ENCODE measurements around the gene ABCG2. TPM values are rescaled to one million over a fixed set of nuclear protein-coding genes. Genes with fewer than 3 reads are reported as not detected.

ABCG2 gene
- total RNA-seq, 2 donors from 2014 or later: 0.31 to 4.0 TPM

DNA sequence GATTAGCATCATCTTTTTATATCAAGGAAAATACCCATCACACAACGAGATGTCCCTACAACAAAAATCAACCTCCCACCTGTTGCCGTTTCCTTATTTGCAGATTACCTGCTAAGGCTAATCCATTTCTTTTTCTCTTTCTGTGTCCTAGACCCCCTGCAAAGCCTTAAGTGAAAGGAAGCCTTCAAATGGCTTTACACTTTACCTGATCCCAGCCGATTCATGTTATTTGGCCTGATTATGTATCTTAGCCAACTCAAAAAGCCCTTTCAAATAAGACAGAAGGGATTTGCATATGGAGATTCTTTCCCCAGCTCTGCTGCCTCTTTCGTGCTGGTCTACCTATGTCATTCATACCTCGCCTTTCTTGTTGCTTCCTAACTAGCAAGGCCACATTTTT, 14.4 kb downstream of the ABCG2 start:
- Mint-ChIP-seq H3K4me1 (peaks cover 30% of the 10 kb centered on the region), H3K4me3 (no peak overlapping the region), H3K9me3 (no peaks in the 10 kb centered on the region), H3K27ac (peak overlapping the region; percentile 24), H3K36me3 (ENCODE audit: low read depth) (no peaks in the 10 kb centered on the region), H3K27me3 (ENCODE audit: insufficient read depth) (no peaks in the 10 kb centered on the region)
- peaks cover 12% of the 10 kb centered on the region for H3K4me1 ChIP-seq (ENCODE audit: control insufficient read depth, insufficient read depth, low read length)
- no peak overlapping the region for H3K9ac ChIP-seq (ENCODE audit: extremely low read depth, low read length, poor library complexity, severe bottlenecking)
- WGBS, 2 experiments (ENCODE audit: insufficient coverage in 1 of 2, insufficient read length in 1 of 2): 64 to 83% methylated on average over 2 to 5 of the region's 5 CpGs
- H3K27ac ChIP-seq (ENCODE audit: low read depth, low read length): no peak overlapping the region
- no peak overlapping the region for H3K4me3 ChIP-seq (ENCODE audit: low read length)
- H3K9me3 ChIP-seq (ENCODE audit: control insufficient read depth, low read length): no peaks in the 10 kb centered on the region
- TF ChIP-seq, protein P1, sequence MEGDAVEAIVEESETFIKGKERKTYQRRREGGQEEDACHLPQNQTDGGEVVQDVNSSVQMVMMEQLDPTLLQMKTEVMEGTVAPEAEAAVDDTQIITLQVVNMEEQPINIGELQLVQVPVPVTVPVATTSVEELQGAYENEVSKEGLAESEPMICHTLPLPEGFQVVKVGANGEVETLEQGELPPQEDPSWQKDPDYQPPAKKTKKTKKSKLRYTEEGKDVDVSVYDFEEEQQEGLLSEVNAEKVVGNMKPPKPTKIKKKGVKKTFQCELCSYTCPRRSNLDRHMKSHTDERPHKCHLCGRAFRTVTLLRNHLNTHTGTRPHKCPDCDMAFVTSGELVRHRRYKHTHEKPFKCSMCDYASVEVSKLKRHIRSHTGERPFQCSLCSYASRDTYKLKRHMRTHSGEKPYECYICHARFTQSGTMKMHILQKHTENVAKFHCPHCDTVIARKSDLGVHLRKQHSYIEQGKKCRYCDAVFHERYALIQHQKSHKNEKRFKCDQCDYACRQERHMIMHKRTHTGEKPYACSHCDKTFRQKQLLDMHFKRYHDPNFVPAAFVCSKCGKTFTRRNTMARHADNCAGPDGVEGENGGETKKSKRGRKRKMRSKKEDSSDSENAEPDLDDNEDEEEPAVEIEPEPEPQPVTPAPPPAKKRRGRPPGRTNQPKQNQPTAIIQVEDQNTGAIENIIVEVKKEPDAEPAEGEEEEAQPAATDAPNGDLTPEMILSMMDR (conservative IDR thresholded peaks at IDR 0.05): no peak
- no peaks in the 10 kb centered on the region for H3K36me3 ChIP-seq (ENCODE audit: control insufficient read depth, insufficient read depth, low read length)
- no peak for DNase-seq
- no peaks in the 10 kb centered on the region for H3K27me3 ChIP-seq (ENCODE audit: control insufficient read depth, insufficient read depth, low read length, poor library complexity, severe bottlenecking)

DNA sequence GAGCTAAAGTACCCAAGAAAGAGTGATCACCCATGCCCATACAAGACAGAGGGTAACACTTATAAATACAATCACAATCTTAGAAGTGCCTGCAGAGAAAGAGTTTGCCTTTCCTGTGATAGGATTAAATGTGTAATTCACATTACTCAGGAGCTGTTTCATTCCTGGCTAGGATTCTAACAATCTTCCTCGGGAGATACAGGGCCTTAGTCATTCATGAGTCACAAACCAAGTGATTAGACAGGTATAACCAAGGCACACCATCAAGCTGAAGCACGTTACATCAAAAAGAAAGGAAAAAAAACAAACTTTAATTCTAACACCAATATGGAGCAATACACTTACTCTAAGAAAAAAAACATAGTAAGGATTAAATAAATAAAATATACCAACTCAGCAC, 14.9 kb downstream of the ABCG2 start:
- Histone ChIP-seq H3K36me3 (ENCODE audit: control insufficient read depth, insufficient read depth, low read length) (no peaks in the 10 kb centered on the region), H3K27me3 (ENCODE audit: control insufficient read depth, insufficient read depth, low read length, poor library complexity, severe bottlenecking) (no peaks in the 10 kb centered on the region), H3K27ac (ENCODE audit: low read depth, low read length) (no peak overlapping the region), H3K4me3 (ENCODE audit: low read length) (no peak overlapping the region), H3K9me3 (ENCODE audit: control insufficient read depth, low read length) (no peaks in the 10 kb centered on the region), H3K9ac (ENCODE audit: extremely low read depth, low read length, poor library complexity, severe bottlenecking) (no peak overlapping the region), H3K4me1 (ENCODE audit: control insufficient read depth, insufficient read depth, low read length) (peaks cover 12% of the 10 kb centered on the region)
- 75 to 94% methylated on average over 1 to 2 of the region's 2 CpGs for WGBS, 2 experiments (ENCODE audit: insufficient coverage in 1 of 2, insufficient read length in 1 of 2)
- Mint-ChIP-seq H3K9me3 (no peaks in the 10 kb centered on the region), H3K4me1 (peaks cover 26% of the 10 kb centered on the region), H3K36me3 (ENCODE audit: low read depth) (no peaks in the 10 kb centered on the region), H3K4me3 (no peak overlapping the region), H3K27ac (no peak overlapping the region), H3K27me3 (ENCODE audit: insufficient read depth) (no peaks in the 10 kb centered on the region)
- TF ChIP-seq, protein P1 (conservative IDR thresholded peaks at IDR 0.05): no peak
- no peak for DNase-seq

DNA sequence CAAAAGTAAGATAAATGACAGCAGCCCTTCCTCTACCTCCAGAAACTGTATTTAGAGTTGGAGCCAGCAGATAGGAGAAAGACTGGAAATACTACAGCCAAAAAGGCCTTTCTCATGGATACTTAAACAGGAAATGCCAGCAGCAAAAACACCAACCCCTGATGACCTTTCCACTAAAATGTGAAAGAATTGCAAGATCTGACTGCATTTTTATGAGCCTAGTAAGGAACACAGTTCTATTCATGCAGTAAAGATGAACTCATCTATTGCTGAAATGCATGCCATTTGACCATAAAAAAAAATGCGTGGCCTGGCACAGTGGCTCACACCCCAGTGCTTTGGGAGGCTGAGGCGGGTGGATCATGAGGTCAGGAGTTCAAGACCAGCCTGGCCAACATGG, 19.9 kb downstream of the ABCG2 start:
- no peak overlapping the region for H3K4me3 Mint-ChIP-seq
- H3K27me3 ChIP-seq (ENCODE audit: control insufficient read depth, insufficient read depth, low read length, poor library complexity, severe bottlenecking): no peaks in the 10 kb centered on the region
- H3K9me3 Mint-ChIP-seq: no peaks in the 10 kb centered on the region
- no peak overlapping the region for H3K9ac ChIP-seq (ENCODE audit: extremely low read depth, low read length, poor library complexity, severe bottlenecking)
- TF ChIP-seq, protein P1 (conservative IDR thresholded peaks at IDR 0.05): no peak
- H3K36me3 ChIP-seq (ENCODE audit: control insufficient read depth, insufficient read depth, low read length): no peaks in the 10 kb centered on the region
- WGBS, 2 experiments (ENCODE audit: insufficient coverage in 1 of 2, insufficient read length in 1 of 2): 96 to 100% methylated on average over 1 to 2 of the region's 2 CpGs
- no peaks in the 10 kb centered on the region for H3K27me3 Mint-ChIP-seq (ENCODE audit: insufficient read depth)
- H3K4me3 ChIP-seq (ENCODE audit: low read length): no peak overlapping the region
- no peaks in the 10 kb centered on the region for H3K36me3 Mint-ChIP-seq (ENCODE audit: low read depth)
- H3K27ac Mint-ChIP-seq: no peak overlapping the region
- H3K4me1 ChIP-seq (ENCODE audit: control insufficient read depth, insufficient read depth, low read length): no peaks in the 10 kb centered on the region
- H3K27ac ChIP-seq (ENCODE audit: low read depth, low read length): no peak overlapping the region
- DNase-seq: no peak
- H3K4me1 Mint-ChIP-seq: peaks cover 9% of the 10 kb centered on the region
- no peaks in the 10 kb centered on the region for H3K9me3 ChIP-seq (ENCODE audit: control insufficient read depth, low read length)
